Hematopoietic multipotent progenitor cell treated with erythropoietin and hydrocortisone succinate and interleukin-3 and kit ligand, for 8 days (in vitro differentiated cells): ENCODE measurements around the gene ATP8A2.

Experiments
- DNase-seq: peaks from one replicate; pipeline ENCODE4 v3.0.0-alpha.2; 2015

Gene ATP8A2

DNA sequence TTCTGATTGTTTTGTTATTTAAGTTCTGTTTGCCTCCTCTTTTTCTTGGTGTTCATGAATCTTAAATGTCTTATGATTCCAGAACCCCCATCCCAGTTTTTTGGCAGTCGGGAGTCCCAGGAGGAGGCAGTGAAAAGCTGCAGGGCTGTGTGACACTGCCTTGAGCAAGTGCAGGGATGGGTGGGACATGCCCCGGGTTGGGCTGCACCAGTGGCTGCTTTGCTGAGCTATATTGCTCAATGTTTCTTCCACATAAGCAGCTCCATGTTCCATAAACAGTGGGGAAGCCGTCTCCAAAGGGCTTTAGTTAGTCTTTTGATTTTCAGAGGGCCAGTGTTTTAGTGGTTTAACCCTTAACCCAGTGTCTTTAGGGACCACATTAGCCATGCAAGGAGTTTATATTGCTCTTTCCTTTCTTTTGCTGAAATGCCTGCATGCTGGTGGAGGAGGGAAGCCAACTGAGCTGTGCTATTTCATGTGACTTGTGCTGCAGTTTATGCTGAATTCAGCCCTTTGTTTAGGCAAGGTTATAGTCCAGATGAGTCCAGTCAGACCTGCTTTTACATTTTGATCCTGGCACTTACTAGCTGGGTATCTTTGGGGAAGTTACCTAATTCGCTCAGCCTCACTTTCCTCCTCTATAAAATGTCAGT, 13.1 kb downstream of the ATP8A2 start:
- no peak for DNase-seq

DNA sequence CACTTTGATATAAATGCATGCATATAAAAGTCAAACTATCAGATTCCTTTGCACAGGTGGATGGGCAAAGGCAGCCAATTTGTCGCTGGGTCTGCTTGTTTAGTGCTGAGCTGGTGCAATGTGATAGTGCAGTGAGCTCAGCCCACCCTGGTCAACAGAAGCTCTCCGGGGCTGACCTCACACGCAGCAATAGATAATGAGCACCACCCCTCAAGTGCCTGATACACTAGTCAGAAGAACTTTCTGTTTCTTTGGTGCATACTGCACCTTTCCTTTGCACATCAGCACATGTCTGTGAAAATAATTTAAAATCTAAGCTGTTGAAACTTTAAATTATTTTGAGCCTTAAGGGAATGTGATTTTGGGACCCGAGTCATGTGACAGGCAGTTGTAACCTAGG, 20.2 kb downstream of the ATP8A2 start:
- DNase-seq: peak; percentile 84

GRCh38 chr13:25394402-25395060, 22.8 kb downstream of the ATP8A2 start:
- peak; percentile 97 for DNase-seq

- no peak for DNase-seq
These were observed 26.0 kb downstream of the ATP8A2 start for GRCh38 chr13:25397763-25398162.

DNA sequence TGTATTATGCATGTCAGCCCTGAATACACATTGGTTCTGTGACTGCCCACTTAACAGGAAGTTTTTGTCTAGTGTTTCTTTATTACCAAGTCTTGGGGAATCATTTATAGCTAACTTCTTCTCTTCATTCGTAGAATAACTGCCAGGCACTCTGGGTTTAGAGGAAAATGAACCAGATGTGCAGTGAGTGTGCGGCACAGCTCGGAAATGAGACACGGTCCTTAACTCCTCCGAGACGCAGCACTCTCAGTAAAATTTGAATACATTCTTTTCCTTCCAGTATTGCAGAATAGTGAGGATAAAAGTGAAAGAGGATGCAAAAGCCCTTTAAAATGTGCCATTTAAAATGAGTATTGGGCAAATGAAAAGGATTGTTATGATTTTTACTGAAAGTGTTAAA, 29.2 kb downstream of the ATP8A2 start:
- DNase-seq: no peak

- DNase-seq: no peak
These were observed 30.2 kb downstream of the ATP8A2 start for GRCh38 chr13:25401958-25402357.

DNA sequence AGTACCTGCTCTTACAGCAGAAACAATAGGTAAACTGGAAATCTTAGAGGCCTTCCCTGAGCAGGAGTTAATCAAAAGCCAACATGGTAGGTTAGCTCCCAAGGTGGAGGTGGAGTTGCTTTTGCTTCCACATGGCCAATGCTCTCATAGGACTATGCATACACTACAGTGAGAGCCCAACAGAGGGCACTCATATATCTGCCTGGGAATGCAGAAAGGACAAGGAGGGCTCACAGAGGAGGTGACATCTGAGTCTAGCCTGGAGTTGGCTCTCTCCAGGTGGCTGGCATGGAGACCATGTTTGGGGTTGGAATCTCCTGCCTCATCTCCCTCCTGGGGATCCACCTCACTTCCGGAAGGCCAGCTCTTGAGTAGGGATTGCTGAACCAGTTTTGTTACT, 34.6 kb downstream of the ATP8A2 start:
- peak; percentile 53 for DNase-seq

GRCh38 chr13:25409938-25410337, 38.2 kb downstream of the ATP8A2 start:
- no peak for DNase-seq

DNA sequence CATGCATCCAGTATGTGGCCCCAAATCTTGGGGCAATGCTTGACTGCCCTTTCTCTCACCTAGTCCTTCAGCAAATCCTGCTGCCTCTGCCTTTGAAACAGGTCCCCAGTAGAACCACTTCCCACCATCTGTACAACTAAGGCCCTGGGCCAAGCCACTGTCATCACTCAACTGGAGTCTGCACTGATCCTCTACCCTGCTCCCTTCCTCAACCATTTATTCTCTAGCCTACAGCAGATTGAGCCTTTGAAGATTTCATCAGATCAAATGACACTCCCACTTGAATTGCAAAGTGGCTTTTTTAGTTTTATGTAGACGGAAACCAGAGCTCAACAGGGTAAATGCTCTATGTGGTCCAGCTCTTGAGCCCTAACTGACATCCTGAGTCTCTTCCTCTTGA, 43.5 kb downstream of the ATP8A2 start:
- DNase-seq: no peak

- DNase-seq: no peak
These were observed 45.8 kb downstream of the ATP8A2 start for GRCh38 chr13:25417535-25417934.

GRCh38 chr13:25420161-25420560, 48.4 kb downstream of the ATP8A2 start:
- DNase-seq: no peak

DNA sequence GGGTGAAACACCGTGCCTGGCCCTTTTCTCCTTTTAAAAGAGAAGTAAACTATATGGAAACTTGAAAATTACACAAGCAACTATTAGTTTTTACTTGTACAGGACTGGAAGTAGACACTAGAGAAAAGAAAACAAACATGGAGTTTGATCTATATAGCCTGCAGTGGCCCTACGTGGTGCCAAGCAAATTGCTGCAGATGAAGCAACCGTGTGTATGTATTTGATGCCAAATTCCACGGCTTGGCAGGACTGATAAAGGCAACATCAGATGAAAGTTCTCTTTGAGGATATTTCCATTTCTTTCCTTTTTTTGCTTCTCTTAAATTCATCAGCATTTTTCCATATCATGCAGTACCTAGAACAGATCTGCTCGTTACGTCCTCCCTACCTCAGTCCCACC, 49.8 kb downstream of the ATP8A2 start:
- peak; percentile 64 for DNase-seq

DNA sequence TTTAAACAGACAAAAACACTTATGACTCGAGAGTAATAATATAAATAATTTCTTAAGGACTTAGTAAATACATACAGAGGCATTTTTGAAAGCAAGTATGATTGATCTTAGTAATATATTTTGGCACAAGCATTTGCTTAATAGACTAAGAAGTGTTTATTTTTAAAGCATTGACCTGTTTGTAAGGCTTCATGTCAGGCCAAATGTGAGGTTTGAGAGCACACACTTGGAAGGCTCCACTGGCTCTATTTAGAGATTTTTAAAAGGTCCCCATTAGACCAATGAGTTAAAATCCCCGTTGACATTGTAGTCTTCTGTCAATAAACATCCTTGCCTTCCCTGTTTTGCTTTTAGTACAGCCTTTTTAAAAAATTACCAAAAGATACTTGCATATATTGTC, 50.4 kb downstream of the ATP8A2 start:
- no peak for DNase-seq

DNA sequence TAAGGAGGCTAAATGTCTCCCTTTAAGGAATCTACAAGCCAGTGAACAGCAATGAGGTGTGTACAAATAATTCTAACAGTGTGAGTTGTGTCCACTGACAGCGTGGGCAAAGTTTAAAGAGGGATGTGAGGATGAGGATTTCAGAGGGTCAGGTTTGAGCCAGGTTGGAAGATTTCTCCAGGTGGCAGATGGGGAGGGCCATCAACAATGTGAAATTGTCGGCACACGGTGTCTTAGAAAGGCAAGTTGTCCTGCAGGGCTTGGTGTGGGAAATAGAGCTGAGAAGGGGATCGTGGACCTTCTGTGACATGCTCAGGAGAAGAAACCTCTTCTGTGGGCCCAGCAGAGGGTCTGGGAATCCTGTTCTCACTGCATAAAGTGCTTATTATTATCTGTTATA, 52.1 kb downstream of the ATP8A2 start:
- no peak for DNase-seq

GRCh38 chr13:25429466-25429865, 57.7 kb downstream of the ATP8A2 start:
- no peak for DNase-seq

GRCh38 chr13:25432691-25433090, 60.9 kb downstream of the ATP8A2 start:
- no peak for DNase-seq

DNA sequence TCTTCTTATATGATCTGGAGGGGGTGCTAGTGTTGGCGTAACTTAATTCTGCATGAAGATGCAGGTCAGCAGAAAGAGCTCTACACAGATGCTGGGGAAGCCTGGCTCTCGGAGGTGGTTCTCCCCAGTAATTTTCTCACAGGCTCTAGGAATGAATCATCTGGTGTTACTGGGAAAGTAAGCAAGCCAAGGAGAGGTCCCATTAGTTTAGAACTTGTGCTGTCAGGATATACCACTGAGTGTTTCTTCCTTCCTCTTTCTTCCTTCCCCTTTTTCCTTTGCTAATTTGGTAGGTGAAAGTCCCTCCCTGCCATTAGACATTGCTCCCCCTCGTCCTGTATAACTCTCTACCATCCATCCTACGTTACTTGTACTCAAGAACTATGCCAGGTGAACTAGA, 68.3 kb downstream of the ATP8A2 start:
- no peak for DNase-seq

DNA sequence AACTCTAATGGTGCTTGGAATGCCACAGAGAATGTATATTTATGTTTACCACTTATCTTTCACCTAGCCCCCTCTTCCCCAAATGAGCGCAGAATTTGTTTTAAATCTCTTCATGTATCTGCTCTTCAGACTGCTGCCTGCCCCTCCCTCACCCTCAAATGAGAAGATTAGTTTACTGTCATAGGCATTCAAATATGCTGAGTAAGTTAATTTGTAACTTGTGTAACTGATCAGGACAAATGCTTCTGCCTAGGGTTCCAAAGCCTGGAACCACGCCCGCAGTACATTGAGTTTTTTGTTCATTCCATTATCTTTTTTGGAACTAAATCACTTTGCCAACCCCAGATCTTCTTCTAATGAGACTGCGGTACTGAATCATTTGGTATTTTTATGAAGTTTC, 74.5 kb downstream of the ATP8A2 start:
- DNase-seq: no peak

DNA sequence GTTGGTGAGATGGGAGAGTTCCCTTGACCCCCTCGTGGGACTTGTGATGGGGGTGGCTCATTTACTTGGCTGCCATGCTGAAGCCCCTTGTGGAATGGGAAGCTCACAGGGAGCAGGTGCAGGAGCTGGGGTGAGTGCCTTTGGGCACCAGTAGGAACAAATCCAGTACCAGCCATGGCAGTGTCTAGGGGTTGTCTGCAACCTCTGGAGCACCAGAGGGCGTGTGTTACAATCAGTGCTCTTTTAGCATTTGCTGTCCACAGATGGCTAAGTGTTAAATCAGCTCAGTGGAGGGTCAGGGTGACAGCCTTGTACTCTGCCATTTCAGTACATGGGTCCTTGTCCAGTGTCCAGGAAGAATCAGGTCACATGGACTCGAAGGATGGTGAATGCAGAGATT, 75.6 kb downstream of the ATP8A2 start:
- DNase-seq: no peak

DNA sequence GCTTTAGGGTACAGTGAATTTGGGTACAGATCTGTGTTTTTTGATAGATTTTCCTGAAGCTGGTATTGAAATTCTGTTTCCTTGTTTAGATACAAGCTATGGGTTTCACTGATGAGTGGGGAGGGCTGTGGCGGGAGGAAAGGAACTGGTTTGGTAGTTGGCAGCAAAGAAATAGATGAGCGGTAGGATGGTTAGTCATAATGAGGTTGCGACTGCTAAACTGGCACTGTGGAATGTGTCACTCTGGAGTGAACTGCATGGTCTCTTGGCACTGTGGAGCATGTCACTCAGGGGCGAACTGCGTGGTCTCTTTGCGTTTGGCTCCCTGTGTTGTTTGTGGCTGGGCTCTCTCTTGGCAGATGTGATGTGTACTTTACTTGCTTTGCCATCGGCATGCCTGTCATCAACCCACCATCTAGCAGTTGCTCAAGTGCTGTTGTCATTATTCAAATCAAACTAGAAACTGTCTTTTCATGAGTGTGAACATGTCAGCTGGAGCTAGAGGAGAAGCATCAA, 82.1 kb downstream of the ATP8A2 start:
- no peak for DNase-seq

GRCh38 chr13:25455146-25455545, 83.4 kb downstream of the ATP8A2 start:
- no peak for DNase-seq

DNA sequence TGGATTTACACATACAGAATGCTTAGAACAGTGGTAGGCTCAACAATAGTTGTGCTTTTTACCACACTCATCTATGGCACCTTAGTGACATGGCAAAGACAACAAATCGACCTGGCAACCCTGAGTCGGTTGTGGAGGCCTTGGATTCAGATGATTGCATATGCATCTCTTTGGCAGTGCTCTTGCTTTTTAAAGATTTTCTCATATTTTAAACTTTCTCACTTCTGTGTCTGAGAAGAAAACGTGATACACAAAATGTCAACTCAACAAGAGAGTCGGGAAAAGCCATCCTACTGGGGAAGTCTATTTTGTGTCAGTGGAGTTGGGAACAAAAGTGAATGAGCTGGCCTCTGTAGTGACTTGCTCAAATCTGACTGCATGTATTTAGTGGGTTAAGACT, 85.8 kb downstream of the ATP8A2 start:
- DNase-seq: no peak

GRCh38 chr13:25462301-25463125, 90.7 kb downstream of the ATP8A2 start:
- no peak for DNase-seq

- no peak for DNase-seq
These were observed 91.7 kb downstream of the ATP8A2 start for GRCh38 chr13:25463496-25463895.
